ENCODE measurements around the gene PTPN7.
A peak's percentile ranks its signal among the peaks of the same experiment; 100 is the strongest.
"Not testable (repeated sequence)": the region's sequence is repeated elsewhere in the genome, so short reads cannot be mapped to it uniquely, and the experiment has no call there.

Gene PTPN7

DNA sequence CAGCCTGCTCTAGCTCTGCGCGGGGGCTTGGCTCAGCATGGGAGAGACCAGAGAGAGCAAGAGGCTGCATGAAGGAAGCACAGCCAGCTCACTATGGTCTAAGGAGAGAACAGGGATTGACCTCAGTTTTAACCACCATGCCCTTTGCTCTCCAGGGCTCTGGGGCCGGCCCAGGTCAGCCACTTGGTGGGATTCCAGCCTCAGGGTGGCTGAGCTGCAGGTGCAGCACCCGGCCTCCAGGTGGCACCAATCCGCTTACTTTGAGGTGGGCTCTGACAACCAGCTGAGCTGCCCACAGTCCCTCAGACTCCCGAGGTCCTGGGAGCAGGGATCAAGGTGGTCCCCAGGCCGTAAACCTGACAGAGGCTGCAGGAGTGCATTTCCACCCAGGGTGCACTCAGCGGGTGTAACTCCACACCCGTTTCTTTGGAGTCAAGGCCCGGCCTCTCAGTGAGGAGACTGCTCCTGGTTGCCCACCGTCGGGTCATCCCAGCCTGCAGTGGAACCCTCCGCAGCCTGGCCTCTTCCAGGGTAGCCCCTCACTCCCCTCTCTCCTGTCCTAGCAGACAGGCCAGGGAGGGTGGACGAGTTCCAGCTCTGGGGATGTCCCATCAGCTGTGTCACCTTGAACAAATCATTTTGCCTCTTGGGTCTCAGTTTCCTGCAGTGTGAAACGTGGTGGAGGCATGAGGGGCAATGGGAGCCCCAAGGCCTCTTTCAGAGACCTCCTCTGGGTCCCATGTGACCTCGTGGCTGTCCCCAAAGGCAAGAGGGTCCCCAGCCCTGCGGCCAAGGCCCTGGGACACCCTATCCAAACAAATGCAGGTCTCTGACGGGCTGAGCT lies 32.6 kb upstream of the PTPN7 start:
- Histone ChIP-seq H3K4me3 (peak overlapping the region in 4 of 7 experiments; percentile 16 to 43 (median 35)), H3K27ac (peak overlapping the region in 1 of 21 experiments; percentile 63)

DNA sequence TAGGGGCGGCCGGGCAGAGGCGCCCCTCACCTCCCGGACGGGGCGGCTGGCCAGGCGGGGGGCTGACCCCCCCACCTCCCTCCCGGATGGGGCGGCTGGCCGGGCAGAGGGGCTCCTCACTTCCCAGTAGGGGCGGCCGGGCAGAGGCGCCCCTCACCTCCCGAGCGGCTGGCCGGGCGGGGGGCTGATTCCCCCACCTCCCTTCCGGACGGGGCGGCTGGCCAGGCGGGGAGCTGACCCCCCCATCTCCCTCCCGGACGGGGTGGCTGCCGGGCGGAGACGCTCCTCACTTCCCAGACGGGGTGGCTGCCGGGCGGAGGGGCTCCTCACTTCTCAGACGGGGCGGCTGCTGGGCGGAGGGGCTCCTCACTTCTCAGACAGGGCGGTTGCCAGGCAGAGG lies 31.0 kb upstream of the PTPN7 start:
- not testable (repeated sequence) for H3K4me3 ChIP-seq, H3K27ac ChIP-seq

DNA sequence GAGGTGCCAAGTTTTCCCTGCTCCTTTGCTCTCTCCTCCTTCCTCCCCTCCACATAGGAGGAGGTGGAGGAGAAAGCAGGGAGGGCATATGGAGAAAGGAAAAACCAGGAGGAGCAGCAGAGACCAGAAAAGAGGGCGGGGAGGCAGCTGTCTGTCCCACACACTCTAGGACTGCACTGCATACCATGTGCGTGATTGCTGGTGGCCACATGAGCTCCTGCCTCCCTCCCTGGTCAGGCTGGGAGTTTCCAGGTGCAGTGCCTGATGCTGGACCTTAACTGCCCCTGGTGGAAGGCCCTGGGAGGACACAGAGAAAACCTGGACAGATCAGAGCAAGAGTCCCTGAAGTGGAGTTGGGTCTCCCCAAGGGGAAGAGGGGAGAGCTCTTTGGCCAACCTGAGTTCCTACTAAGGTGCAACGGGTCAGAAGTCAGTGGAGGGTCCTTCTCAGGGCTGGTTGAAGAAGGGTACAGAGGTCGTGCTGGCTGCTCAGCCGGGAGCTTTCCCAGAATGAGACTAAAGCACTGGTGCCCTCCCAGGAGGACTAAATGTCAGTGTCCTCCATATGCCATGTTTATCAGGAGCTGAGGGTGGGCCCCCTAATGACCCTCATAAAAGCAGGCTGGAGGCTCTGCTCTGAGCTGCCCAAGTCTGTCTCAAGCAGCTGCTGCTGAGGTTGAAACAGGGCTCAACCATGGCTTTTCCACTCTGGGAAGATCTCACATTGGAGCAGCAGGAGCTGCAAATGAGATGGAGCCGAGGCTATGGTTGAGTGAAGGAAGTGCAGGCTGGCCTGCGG lies 29.7 kb upstream of the PTPN7 start:
- Histone ChIP-seq H3K27ac (no peak overlapping the region), H3K4me3 (no peak overlapping the region)

DNA sequence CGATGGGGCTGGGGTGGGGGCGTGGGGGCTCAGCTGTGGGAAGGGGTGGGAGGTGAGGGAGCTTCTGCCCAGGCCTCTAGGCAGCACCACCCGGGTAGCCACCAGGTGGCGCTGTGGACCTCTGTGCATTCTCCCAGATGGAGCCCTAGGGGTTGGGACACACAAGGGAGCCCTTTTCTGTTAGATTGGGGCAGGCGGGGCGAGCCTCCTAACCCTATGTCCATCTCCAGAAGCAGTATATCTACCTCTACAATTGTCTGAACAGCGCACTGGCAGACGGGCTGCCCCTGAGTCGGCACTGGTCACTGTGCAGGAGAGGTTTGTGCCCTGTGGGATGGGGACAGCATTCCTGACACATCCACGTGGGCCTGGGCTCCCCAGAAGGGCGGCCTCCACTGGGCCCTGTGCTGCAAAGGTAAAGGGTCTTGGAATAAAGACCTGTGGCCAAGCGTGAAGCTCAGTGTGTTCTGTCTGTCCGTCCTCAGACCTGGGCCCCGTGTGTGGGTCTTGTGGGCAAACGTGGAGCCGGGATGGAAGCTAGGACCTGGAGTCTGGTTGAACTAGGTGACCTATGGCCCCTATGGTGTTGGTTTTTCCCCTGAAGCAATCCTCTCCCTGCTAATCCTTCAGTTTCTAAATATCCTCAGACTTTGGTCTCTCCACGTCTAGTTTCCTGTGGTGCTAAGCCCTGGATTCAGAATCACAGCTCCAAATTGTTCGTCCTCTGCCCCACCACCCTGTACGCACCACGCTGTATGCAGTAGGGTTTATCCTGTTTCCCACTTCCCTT lies 28.8 kb upstream of the PTPN7 start:
- Histone ChIP-seq H3K27ac (no peak overlapping the region), H3K4me3 (no peak overlapping the region)

DNA sequence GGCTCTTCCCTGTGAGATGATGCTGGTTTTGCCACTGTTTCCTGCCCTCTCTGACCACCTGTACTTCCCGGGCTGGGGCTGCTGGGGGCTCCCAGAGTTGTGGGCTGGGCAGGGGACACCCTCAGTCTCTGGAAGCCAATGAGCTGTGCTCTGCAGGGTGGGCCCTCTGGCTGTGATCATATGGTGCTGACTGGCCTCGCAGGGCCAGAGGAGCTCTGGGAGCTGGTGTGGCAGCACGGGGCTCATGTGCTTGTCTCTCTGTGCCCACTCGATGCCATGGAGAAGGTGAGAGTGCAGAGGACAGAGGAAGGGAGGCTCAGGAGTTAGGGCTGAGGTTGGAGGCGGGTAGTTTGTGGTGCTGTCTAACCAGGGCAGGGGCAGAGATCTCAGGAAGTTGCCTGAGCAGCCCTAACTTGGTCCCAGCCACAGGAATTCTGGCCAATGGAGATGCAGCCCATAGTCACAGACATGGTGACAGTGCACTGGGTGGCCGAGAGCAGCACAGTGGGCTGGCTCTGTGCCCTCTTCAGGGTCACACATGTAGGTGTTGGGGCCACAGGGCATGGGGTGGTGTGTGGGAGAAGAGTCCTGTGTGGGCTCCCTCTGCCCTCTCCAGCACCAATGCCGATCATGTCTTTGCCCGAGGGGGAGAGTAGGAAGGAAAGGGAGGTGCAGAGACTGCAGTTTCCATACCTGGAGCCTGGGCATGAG lies 27.4 kb upstream of the PTPN7 start:
- Histone ChIP-seq H3K4me3 (no peak overlapping the region), H3K27ac (no peak overlapping the region)

DNA sequence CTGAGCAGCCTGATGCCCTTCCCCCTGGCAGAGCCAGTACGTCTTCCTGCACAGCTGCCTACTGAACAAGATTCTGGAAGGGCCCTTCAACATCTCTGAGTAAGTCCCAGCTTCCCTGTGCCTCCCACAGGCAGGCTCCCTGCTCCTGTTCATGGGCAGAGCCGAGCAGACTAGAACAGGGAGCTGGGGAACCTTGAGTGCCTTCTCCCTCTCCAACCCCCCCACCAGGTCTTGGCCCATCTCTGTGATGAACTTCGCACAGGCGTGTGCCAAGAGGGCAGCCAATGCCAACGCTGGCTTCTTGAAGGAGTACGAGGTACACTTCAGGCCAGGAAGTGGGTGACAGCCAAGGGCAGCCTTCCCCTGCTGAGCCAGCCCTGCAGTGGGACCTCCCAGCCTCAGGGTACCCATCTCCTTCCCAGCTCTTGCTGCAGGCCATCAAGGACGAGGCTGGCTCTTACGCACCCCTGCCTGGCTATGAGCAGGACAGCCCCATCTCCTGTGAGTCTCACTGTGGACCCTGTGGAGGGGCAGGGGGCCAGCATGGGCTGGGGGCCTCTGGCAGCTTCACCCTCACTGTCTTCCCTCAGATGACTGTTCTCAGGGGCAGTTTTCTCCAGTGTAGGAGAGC lies 26.8 kb upstream of the PTPN7 start:
- Histone ChIP-seq H3K4me3 (no peak overlapping the region), H3K27ac (no peak overlapping the region)

DNA sequence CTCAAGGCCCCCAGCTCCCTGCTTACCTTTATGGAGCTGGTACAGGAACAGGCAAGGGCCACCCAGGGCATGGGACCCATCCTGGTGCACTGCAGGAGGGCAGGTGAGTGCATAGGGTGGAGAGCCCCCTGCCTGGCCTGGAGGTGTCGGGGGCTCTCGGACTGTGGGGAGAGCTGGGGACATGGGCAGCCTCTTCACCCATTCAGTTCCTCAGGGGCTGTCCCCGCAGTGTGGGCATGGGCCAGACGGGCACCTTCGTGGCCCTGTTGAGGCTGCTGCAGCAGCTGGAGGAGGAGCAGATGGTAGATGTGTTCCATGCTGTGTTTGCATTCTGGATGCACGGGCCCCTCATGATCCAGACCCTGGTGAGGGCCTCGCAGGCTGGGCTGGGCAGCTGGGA lies 25.9 kb upstream of the PTPN7 start:
- no peak overlapping the region for H3K27ac ChIP-seq

DNA sequence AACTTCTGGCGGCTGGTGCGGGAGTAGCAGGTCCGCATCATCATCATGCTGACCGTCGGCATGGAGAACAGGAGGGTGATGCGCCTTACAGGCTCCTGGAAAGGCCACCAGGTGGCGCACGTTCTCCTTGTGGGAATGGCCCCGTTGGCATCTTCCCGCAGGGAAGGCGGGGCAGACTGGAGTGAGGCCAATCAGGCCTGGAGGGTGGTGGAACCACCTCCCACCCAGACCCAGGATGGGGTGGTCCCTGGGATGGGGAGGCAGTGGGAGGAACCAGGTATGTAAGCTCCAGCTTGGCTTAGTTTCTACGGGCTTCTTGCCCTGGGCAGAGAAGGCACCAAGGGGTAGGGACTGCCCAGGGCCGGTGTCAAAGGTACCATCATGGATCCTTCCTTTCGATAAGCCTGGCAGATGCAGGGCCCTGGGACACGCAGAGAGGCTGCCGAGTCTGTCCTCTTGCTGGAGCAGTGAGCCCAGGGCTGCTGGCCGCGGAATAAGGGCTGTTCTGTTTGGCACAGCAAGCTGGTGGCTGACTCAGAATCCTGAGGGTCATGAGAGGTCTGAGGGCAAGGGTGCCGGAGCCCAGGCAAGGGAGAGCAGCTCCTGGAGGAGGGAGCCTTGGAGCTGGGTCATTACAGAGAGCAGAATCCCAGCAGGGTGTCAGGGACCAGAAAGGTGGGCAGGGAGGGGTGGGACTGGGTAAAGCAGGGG lies 24.5 kb upstream of the PTPN7 start:
- H3K4me3 ChIP-seq: no peak overlapping the region

More for the DNA sequence above, 25.9 kb upstream of the PTPN7 start:
- H3K4me3 ChIP-seq: no peak overlapping the region

DNA sequence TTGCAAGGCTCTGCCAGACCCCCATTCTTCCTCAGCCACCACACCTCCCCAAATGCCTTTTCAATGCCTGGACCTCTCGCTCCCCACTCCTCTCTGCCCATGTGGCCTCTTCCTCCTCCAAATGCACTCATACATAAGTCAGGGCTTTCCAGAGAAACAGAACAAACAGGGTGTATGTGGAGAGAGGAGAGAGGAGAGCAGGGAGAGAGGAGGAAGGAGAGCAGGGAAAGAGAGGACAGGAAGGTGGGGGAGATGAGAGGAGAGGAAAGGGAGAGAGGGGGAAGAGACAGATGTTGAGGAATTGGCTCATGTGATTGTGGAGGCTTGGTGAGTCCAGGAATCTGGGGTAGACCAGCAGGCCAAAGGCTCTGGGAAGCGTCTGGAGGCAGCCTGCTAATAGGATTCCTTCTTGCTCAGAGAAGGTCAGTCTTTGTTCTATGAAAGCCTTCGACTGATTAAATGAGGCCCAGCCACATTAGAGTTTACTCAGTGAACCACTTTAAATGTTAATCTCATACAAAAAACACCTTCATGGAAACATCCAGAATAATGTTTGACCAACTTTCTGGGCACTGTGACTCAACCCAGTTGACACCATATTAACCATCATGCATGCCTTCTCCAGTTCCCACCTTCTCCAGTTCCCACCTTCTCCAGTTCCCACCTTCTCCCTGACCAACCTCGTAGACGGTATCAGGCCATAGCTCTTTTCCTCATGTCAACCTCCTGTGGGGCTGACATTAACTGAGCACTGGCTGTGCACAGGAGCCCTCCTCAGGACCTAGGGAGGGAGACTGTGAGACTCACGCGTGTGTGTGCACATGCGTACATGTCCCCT lies 21.9 kb upstream of the PTPN7 start:
- Histone ChIP-seq H3K27ac (no peak overlapping the region), H3K4me3 (no peak overlapping the region)

More for the DNA sequence above, 24.5 kb upstream of the PTPN7 start:
- no peak overlapping the region for H3K27ac ChIP-seq

DNA sequence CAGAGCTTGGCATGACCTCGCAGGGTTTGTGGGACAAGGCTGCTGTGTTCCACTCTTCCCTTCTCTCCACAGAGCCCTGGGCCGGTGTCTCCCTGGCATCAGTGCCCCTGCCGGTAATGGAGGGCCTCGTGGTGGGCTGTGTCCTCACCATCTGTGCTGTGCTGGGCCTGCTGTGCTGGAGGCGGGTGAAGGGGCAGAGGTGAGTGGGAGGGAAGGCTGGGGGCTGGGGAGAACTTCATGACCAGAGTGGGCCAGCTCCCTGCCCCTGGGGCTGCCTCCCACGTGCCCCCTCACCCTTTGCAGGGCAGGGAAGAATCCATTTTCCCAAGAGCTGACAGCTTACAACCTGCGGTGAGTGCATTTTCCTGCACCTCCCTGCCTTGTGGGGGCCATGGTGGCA lies 21.2 kb upstream of the PTPN7 start:
- Histone ChIP-seq H3K27ac (no peak overlapping the region), H3K4me3 (no peak overlapping the region)

DNA sequence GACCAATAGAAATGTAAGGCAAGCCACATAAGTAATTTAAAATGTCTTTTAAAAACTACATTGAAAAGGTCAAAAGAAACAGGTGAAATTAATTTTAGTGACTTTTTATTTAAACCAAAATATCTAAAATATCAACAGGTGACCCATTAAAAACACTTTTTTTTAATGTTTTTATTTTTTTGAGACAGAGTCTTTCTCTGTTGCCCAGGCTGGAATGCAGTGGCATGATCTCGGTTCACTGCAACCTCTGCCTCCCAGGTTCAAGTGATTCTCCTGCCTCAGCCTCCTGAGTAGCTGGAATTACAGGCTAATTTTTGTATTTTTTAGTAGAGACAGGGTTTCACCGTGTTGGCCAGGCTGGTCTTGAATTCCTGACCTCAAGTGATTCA lies 20.3 kb upstream of the PTPN7 start:
- H3K27ac ChIP-seq, H3K4me3 ChIP-seq: not testable (repeated sequence)

DNA sequence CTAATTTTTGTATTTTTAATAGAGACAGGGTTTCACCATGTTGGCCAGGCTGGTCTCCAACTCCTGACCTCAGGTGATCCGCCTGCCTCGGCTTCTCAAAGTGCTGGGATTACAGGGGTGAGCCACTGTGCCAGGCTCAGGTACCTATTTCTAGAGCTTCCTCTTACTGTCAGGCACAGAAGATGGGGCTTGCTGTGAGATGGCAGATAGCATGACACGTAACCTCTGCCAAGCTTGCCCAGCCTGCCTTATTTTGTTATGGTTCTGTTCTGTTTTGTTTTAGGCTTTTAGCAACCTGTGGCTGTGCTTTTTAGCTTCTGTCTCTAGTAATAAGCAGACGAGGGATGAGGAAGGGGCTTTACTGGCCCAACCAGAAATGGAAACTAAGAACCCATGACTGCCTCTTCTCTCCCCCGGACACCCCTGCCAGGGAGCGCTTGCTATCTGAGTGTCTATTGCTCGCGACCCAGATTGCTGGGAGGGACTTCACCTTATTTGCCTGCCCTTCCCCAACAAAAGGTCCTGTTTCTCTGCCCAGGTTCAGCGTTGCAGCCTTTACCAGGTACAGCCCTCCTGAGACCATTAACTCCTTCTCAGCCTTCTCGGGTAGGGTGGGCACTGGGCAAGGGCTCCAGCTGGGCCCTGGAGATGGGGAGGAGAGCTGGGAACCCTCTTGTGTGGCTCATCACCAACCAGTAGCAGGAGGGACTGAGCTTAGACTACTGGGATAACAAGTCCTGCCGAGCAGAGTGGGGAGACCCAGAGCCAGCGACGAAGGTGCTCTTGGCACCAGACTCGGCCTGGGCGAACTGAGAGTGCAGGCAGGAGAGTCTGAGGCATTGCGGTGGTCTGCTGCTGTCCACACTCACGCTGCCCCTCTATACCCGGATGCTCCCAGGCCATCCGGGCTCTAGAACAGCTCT lies 19.7 kb upstream of the PTPN7 start:
- no peak overlapping the region for H3K4me3 ChIP-seq

DNA sequence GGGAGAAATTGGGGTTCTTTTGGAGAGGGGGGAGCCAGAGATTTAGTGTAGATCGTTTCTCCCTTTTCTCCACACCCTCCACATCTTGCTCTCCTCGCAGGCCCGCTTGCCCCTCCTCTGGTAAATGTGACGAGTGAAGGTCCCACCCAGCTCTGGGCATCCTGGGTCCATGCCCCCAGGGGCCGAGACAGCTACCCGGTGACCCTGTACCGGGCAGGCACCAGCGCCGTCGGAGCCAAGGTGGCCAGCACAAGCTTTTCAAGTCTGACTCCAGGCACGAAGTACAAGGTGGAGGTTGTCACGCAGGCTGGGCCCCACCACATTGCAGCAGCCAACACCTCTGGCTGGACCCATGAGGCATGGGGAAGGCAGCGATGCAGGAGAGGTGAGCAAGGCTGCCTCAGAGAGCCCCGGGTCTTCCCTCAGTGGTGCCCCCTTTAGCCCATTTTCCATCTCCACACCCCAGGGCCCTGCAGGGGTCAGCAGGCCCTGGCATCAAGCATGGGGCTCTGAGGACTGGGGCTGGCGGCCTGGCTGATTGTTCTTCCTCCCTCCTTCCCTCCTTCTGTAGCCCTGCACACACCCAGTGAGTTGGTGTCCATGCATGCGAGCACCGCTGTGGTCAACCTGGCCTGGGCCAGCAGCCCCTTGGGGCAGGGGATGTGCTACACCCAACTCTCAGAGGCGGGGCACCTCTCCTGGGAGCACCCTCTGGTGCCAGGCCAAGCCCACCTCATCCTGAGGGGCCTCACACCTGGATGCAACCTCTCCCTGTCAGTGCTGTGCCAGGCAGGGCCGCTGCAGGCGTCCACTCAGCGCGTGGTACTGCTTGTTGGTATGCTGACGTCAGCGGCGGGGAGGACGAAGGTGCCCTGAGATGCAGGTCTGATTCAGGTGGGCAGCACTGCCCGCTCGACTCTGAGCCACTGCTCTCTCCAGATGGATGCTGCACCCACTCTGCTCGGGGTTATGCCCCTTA lies 16.8 kb upstream of the PTPN7 start:
- no peak overlapping the region for H3K4me3 ChIP-seq
- no peak overlapping the region for H3K27ac ChIP-seq

More for the DNA sequence above, 19.7 kb upstream of the PTPN7 start:
- no peak overlapping the region for H3K27ac ChIP-seq

DNA sequence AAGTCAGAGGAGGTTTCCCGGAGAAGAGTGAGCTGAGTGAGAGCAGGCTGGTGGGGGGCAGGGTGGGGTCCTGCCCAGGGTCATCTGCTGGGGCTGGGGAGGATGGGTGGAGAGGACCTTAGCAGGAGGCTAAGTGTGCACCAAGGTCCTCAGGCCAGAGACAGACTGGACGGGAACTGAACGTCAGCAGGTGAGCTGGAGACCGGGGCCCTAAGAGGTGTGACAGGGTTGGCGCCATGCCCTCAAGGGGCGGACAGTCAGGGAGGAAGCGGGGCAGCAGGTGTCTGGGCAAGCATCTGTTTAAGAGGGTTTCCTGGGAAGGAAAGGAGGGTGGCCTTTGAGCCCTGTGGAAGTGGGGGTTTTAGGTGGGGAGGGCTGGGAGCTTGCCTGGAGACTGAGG lies 13.6 kb upstream of the PTPN7 start:
- no peak overlapping the region for H3K27ac ChIP-seq
- no peak overlapping the region for H3K4me3 ChIP-seq

DNA sequence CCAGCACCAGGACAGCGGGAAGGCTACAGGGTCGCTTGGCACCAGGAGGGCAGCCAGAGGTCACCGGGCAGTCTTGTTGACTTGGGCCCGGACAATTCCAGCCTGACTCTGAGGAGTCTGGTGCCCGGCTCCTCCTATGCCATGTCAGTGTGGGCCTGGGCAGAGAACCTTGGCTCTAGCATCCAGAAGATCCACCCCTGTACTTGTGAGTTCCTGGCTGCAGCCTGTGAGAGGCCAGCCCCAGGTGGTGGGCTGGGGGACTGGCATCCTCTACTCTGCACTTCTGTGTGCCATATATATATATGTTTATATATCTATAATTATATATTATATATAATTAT lies 11.6 kb upstream of the PTPN7 start:
- no peak overlapping the region for H3K27ac ChIP-seq
- no peak overlapping the region for H3K4me3 ChIP-seq
